Common myeloid progenitor, CD34-positive (primary cell): ENCODE results near the gene TEX48.
A peak's percentile ranks its signal among the peaks of the same experiment; 100 is the strongest.

Source experiments
- CTCF ChIA-PET: fragments of 350-600 bp; sonication (Branson Sonifier 250); formaldehyde crosslinking; loops from one replicate; lab custom pipeline; 2021; ENCODE audit warnings: antibody characterized with exemption; lab: Charles Lee
- POLR2A ChIA-PET: fragments of 350-600 bp; sonication (Branson Sonifier 250); formaldehyde crosslinking; loops from one replicate; lab custom pipeline; 2021; ENCODE audit warnings: antibody characterized with exemption; lab: Charles Lee
- DNase-seq, 3 donors: peaks; one replicate each; pipeline versions ENCODE4 v3.0.0 to v3.0.0-alpha.2; 2013
- H3K27ac ChIP-seq, 2 experiments: 1 replicate in 1 of 2; 2 replicates in 1 of 2; pipeline ENCODE4 v1.7.0; 2013; ENCODE audit warnings: inconsistent platforms in 2 of 2, low read length in 2 of 2, mild to moderate bottlenecking in 2 of 2, low read depth in 1 of 2, moderate library complexity in 1 of 2; ENCODE audit not compliant: severe bottlenecking in 2 of 2, insufficient read depth in 1 of 2, poor library complexity in 1 of 2
- H3K27me3 ChIP-seq, 5 experiments: replicated peaks in 2 of 5; 1 replicate in 3 of 5; 2 replicates in 2 of 5; pipeline versions ENCODE4 v1.6.1 to v1.7.0; 2013; ENCODE audit warnings: low read length in 4 of 5, mild to moderate bottlenecking in 2 of 5, moderate library complexity in 2 of 5, inconsistent platforms in 1 of 5; ENCODE audit not compliant: insufficient read depth in 5 of 5, control insufficient read depth in 4 of 5
- H3K36me3 ChIP-seq, 4 experiments: 1 replicate in 2 of 4; 2 replicates in 2 of 4; pipeline versions ENCODE4 v1.6.1 to v1.7.0; 2013; ENCODE audit warnings: low read length in 3 of 4, control low read depth in 1 of 4, mild to moderate bottlenecking in 1 of 4; ENCODE audit not compliant: control insufficient read depth in 4 of 4, insufficient read depth in 4 of 4
- H3K4me1 ChIP-seq, 4 experiments: 1 replicate in 3 of 4; 2 replicates in 1 of 4; pipeline versions ENCODE4 v1.6.1 to v1.7.1; 2013; ENCODE audit warnings: low read length in 3 of 4, mild to moderate bottlenecking in 3 of 4, control low read depth in 1 of 4, inconsistent platforms in 1 of 4, moderate library complexity in 1 of 4; ENCODE audit not compliant: control insufficient read depth in 4 of 4, insufficient read depth in 4 of 4; ENCODE audit errors: control extremely low read depth in 1 of 4
- H3K4me3 ChIP-seq, 7 experiments: 1 replicate in 4 of 7; 2 replicates in 3 of 7; pipeline versions ENCODE4 v1.5.1 to v1.7.0; 2013; ENCODE audit warnings: mild to moderate bottlenecking in 7 of 7, low read length in 6 of 7, moderate library complexity in 6 of 7, inconsistent platforms in 2 of 7, low read depth in 2 of 7, control low read depth in 1 of 7; ENCODE audit not compliant: insufficient read depth in 4 of 7, control insufficient read depth in 1 of 7; ENCODE audit errors: extremely low read depth in 1 of 7
- H3K9me3 ChIP-seq, 5 experiments: 1 replicate in 4 of 5; 2 replicates in 1 of 5; pipeline versions ENCODE4 v1.6.1 to v1.7.1; 2013; ENCODE audit warnings: low read length in 4 of 5, mild to moderate bottlenecking in 2 of 5, inconsistent platforms in 1 of 5, low read depth in 1 of 5, moderate library complexity in 1 of 5; ENCODE audit not compliant: control insufficient read depth in 4 of 5, insufficient read depth in 2 of 5; ENCODE audit errors: control extremely low read depth in 1 of 5
- WGBS: methylation state at CpG from one replicate; pipeline ENCODE4 v1.1.5; 2013; ENCODE audit not compliant: insufficient coverage; 5-methylcytosine and 5-hydroxymethylcytosine counted together

TEX48 gene

DNA sequence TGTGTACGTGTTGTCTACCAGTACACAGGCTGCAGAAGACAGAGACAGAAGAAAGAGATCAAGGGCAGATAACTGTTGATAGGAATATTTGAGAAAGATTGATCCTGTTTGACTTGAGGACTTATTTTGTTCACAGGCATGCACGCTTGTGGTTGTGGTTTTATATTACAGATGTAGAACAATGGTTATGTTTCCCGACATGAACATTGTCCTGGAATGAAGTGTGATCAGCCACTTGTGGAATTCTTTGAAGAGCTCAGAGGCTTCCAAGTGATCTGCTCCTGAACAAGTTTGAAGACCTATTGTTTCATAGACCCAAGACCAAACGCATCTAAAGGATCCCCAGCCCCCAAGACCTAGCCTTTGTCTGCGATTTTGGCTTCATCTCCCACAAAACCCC is 38.1 kb downstream of the TEX48 start:
- ChIA-PET POLR2A (no interaction called here), CTCF (interaction anchor here (1.0 to 4.1 kb wide), 7 partner anchors 9 to 237 kb away, joined by 3 to 17 read pairs (median 4); no protein-coding TSS in a partner anchor)
- Histone ChIP-seq H3K4me3 (no peak overlapping the region), H3K4me1 (peaks cover 0 to 5% (median 0%) of the 10 kb centered on the region in 4 experiments), H3K27me3 (no peaks in the 10 kb centered on the region), H3K9me3 (peaks cover 0 to 6% (median 2%) of the 10 kb centered on the region in 5 experiments), H3K27ac (no peak overlapping the region), H3K36me3 (peaks cover 19 to 69% (median 39%) of the 10 kb centered on the region in 4 experiments)
- DNase-seq, result no peak
- 96% methylated on average over 5 of the region's 5 CpGs for WGBS

DNA sequence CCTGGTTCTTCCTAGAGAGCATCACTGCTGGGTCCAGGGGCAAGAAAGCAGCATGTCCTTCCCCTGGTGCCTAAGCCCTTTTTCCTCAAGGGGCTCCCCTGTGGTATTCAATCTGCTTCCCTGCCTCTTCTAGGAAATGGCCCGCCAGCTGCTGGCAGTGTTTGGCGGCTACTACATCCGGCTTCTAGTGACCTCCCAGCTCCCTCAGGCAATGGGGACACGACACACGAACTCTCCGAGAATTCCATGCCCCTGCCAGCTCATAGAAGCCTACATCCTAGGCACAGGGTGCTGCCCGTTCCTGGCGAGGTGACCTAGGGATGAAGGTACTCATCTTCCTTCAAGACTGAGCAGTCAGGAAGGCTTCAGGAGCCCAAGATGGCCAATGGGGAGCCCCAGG is 39.0 kb downstream of the TEX48 start:
- WGBS, result 96% methylated on average over 8 of the region's 8 CpGs
- Histone ChIP-seq H3K27me3 (no peaks in the 10 kb centered on the region), H3K4me3 (no peak overlapping the region), H3K4me1 (peaks cover 0 to 5% (median 0%) of the 10 kb centered on the region in 4 experiments), H3K9me3 (peaks cover 0 to 6% (median 2%) of the 10 kb centered on the region in 5 experiments), H3K36me3 (peaks cover 21 to 74% (median 46%) of the 10 kb centered on the region in 4 experiments), H3K27ac (no peak overlapping the region)
- POLR2A ChIA-PET, result no interaction called here
- CTCF ChIA-PET, result interaction anchor here (0.8 to 4.1 kb wide), 5 partner anchors 10 to 237 kb away, joined by 3 to 17 read pairs (median 4); no protein-coding TSS in a partner anchor
- DNase-seq, result no peak

DNA sequence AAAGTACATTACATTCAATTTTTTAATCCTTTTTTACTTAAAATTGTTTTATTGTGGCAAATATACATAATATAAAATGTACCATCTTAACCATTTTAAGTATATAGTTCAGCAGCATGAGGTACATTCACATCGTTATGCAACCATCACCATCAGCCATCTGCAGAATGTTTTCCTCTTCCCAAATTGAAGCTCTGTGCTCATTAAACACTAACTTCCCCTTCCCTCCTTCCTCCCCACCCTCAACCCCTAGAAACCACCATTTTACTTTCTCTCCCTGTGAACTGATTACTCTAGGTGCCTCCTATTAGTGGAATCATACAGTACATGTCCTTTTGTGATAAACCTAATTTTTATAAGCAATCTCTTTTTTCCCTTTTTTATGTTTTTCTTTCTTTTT is 40.0 kb downstream of the TEX48 start:
- ChIA-PET POLR2A (interaction anchor here (0.7 kb wide), 1 partner anchor 165 kb away, joined by 4 read pairs; no protein-coding TSS in a partner anchor), CTCF (interaction anchor here (1.3 to 4.1 kb wide), 3 partner anchors 11 to 52 kb away, joined by 3 to 17 read pairs (median 4); no protein-coding TSS in a partner anchor)
- DNase-seq, result peak; percentile 32 to 61 (median 57)
- Histone ChIP-seq H3K27me3 (no peaks in the 10 kb centered on the region), H3K4me3 (no peak overlapping the region), H3K9me3 (peaks cover 0 to 2% (median under 1%) of the 10 kb centered on the region in 5 experiments), H3K27ac (no peak overlapping the region), H3K36me3 (peaks cover 20 to 74% (median 49%) of the 10 kb centered on the region in 4 experiments), H3K4me1 (peaks cover 0 to 5% (median 0%) of the 10 kb centered on the region in 4 experiments)
- 10% methylated on average over 1 of the region's 1 CpG for WGBS

DNA sequence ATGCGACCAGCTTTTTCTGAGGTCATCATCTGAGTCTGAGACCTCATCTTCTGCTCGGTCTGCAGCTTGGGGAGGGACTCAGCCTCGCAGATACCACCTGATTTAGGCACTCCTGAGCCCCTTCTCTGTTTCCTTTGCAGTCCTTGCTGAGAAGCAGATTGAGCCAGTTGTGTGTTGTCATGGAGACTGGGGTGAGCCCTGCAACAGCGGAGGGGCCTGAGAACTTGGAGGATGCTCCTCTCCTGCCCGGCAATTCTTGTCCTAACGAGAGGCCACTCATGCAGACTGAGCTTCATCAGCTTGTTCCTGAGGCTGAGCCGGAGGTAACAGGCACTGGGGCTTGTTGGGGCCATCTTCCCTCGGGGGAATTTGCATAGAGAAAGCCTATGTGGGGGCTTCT is 43.6 kb downstream of the TEX48 start:
- H3K27me3 ChIP-seq, result no peaks in the 10 kb centered on the region
- POLR2A ChIA-PET, result no interaction called here
- DNase-seq, result no peak
- H3K36me3 ChIP-seq, result peaks cover 19 to 70% (median 50%) of the 10 kb centered on the region in 4 experiments
- peaks cover 0 to 5% (median 0%) of the 10 kb centered on the region in 4 experiments for H3K4me1 ChIP-seq
- CTCF ChIA-PET, result interaction anchor here (1.1 to 1.7 kb wide), 5 partner anchors 15 to 203 kb away, joined by 3 to 5 read pairs (median 4); partner anchors contain the start of gene ATP6V1G1
- no peak overlapping the region for H3K27ac ChIP-seq
- 98% methylated on average over 7 of the region's 8 CpGs for WGBS
- no peak overlapping the region for H3K4me3 ChIP-seq
- no peaks in the 10 kb centered on the region for H3K9me3 ChIP-seq

DNA sequence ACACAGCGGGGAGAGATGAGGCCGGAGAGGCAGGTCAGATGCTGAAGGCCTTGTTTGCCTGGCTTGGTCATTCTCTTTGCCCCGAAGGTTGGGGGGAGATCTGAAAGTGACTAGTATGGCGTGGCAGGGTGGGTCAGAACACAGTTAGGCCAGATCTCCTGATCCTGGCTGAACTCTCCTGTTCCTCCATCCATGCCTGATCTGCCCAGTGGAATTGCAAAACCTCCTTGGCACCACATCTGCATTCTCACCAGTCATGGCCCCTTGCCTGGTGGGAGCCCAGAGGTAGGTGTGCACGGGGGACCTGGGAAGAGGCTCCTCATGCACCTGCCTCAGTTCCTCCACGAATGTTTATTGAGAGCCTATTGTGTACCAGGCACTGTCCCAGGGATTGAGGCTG is 47.6 kb downstream of the TEX48 start:
- Histone ChIP-seq H3K27ac (no peak overlapping the region), H3K27me3 (no peaks in the 10 kb centered on the region), H3K4me1 (no peaks in the 10 kb centered on the region), H3K36me3 (peaks cover 29 to 83% (median 58%) of the 10 kb centered on the region in 4 experiments), H3K4me3 (no peak overlapping the region), H3K9me3 (no peaks in the 10 kb centered on the region)
- CTCF ChIA-PET, result interaction anchor here (1.6 kb wide), 1 partner anchor 19 kb away, joined by 4 read pairs; no protein-coding TSS in a partner anchor
- no peak for DNase-seq
- WGBS, result 97% methylated on average over 5 of the region's 6 CpGs
- POLR2A ChIA-PET, result interaction anchor here (0.7 kb wide), 1 partner anchor 15 kb away, joined by 4 read pairs; no protein-coding TSS in a partner anchor

DNA sequence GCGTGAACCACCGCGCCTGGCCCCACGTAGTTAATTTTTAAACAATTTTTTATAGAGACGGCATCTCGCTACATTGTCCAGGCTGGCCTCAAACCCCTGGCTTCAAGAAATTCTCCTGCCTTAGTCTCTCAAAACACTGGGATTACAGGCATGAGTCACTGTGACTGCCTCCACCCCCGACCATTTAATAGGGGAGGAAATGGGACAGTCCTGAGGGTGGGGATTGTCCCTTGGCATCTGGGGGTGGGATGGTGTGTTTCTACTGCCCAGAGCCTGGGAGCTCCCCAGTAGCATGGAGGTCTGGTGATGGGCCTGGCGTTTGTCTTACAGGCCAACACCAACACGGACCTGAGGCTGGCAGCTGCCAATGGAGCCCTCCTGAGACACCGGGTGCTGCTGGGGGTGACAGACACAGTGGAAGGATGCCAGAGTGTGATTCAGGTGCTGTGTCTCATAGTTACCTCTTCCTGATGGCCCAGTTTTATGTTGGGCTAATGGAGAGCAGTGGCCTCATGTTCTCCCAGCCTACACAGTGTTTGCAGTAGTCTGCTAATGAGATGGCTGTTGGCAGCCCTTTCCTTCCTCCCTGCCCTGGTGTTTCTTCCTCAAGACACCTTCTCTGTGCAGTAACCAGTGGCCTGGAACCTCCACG is 48.4 kb downstream of the TEX48 start:
- Histone ChIP-seq H3K4me3 (no peak overlapping the region), H3K27ac (no peak overlapping the region), H3K27me3 (no peaks in the 10 kb centered on the region), H3K9me3 (no peaks in the 10 kb centered on the region), H3K36me3 (peaks cover 30 to 83% (median 60%) of the 10 kb centered on the region in 4 experiments), H3K4me1 (no peaks in the 10 kb centered on the region)
- ChIA-PET CTCF (interaction anchor here (1.7 kb wide), 1 partner anchor 21 kb away, joined by 6 read pairs; no protein-coding TSS in a partner anchor), POLR2A (interaction anchor here (0.7 kb wide), 1 partner anchor 14 kb away, joined by 4 read pairs; no protein-coding TSS in a partner anchor)
- WGBS, result 98% methylated on average over 10 of the region's 11 CpGs
- DNase-seq, result no peak

DNA sequence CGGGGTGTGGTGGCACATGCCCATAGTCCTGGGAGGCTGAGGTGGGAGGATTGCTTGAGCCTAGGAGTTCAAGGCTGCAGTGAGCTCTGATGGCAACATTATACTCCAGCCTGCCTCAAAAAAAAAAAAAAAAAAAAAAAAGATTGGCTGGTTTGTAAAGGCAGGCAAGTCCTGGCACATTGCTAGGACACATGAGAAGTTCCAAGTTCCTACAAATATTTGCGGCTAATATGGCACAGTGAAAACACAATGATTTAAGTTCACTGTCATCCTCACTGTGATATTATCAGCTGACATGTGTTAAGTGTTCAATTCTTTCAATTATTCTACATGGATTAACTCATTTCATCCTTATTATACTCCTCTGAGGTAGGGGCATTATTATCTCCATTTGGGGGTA is 50.8 kb downstream of the TEX48 start:
- peaks cover 33 to 87% (median 65%) of the 10 kb centered on the region in 4 experiments for H3K36me3 ChIP-seq
- CTCF ChIA-PET, result interaction anchor here (1.3 kb wide), 1 partner anchor 196 kb away, joined by 3 read pairs; no protein-coding TSS in a partner anchor
- POLR2A ChIA-PET, result no interaction called here

More for the DNA sequence above, 50.8 kb downstream of the TEX48 start:
- no peaks in the 10 kb centered on the region for H3K27me3 ChIP-seq
- H3K4me1 ChIP-seq, result no peaks in the 10 kb centered on the region
- DNase-seq, result no peak
- H3K4me3 ChIP-seq, result no peak overlapping the region
- H3K9me3 ChIP-seq, result no peaks in the 10 kb centered on the region
- H3K27ac ChIP-seq, result no peak overlapping the region
- WGBS, result 43% methylated on average over 1 of the region's 2 CpGs
